Measurements from ENCODE around the gene FOXD1.

Gene FOXD1

DNA sequence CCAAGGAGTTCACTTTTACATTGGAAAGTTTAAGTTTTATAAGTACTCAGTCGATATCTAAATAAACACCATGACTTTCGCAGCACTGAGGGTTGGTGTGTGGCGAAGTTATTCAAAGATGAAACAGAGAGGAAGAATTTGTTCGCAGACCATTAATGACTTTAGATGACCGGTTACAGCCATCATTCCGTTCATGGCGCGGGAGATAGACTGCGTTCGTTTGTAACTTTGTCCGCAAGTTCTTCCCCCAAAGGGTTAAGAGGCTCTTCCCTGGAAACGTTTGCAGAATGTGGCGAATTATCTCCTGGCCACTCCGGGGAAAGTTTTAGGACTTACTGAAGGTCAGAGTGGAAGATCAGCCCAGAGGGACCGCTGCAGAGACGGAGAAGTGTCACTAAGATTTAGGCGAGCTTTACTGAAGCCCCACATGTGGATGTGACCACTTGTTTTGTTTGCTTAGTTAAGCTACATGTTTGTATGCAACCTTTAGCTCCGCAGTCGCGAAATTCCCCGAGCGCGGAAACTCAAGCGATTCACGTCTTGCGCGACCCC lies 2.2 kb upstream of the FOXD1 start:
- H3K9me2 ChIP-seq (replicated peaks; ENCODE audit: control insufficient read depth, low read length): no peaks in the 10 kb centered on the region
- no peak overlapping the region for H3K4me2 ChIP-seq (ENCODE audit: low read length)
- no peaks in the 10 kb centered on the region for H3K9me3 ChIP-seq (ENCODE audit: control insufficient read depth, insufficient read depth, low read length)
- peaks cover 41% of the 10 kb centered on the region for H3K27me3 ChIP-seq (ENCODE audit: control insufficient read depth, low read length)
- no peak overlapping the region for H3K27ac ChIP-seq (ENCODE audit: low read depth, low read length)
- no peaks in the 10 kb centered on the region for H3K79me2 ChIP-seq (ENCODE audit: control insufficient read depth, low read length)
- H3F3A ChIP-seq (ENCODE audit: control insufficient read depth, insufficient read depth): no peaks in the 10 kb centered on the region
- no peak for TF ChIP-seq EZH2phosphoT487 (IDR thresholded peaks at IDR 0.05; ENCODE audit: borderline replicate concordance, low read length)
- H3K4me1 ChIP-seq (ENCODE audit: control insufficient read depth, low read length): peaks cover 10% of the 10 kb centered on the region
- no peaks in the 10 kb centered on the region for H3K36me3 ChIP-seq (ENCODE audit: control insufficient read depth, low read length)
- no peaks in the 10 kb centered on the region for H4K20me1 ChIP-seq (ENCODE audit: control insufficient read depth, insufficient read depth, low read depth, low read length)
- no peak overlapping the region for H3K4me3 ChIP-seq (ENCODE audit: low read length)

DNA sequence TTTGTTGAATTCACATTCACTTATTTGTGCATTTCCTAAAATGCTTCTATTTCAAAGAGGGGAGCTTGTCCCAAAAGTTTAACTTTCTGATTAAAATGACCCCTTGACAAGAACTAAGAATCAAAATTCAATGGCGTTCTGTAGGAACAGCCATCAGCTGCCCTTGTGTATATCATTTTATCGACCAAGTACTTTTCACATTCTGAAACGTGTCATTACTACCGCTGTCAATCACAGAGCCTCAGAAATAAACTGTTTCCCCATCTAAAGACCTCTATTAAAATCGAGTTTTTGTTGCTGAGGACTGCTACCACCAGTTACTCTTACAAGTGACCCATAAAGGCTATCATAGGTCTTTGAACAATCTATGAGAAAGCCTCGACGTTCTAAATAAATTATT lies 1.6 kb upstream of the FOXD1 start:
- no peaks in the 10 kb centered on the region for H3K9me3 ChIP-seq (ENCODE audit: control insufficient read depth, insufficient read depth, low read length)
- no peaks in the 10 kb centered on the region for H3K36me3 ChIP-seq (ENCODE audit: control insufficient read depth, low read length)
- H3K27me3 ChIP-seq (ENCODE audit: control insufficient read depth, low read length): peaks cover 48% of the 10 kb centered on the region
- H3F3A ChIP-seq (ENCODE audit: control insufficient read depth, insufficient read depth): no peaks in the 10 kb centered on the region
- no peak overlapping the region for H3K4me3 ChIP-seq (ENCODE audit: low read length)
- H3K4me1 ChIP-seq (ENCODE audit: control insufficient read depth, low read length): peaks cover 10% of the 10 kb centered on the region
- no peaks in the 10 kb centered on the region for H4K20me1 ChIP-seq (ENCODE audit: control insufficient read depth, insufficient read depth, low read depth, low read length)
- no peak overlapping the region for H3K27ac ChIP-seq (ENCODE audit: low read depth, low read length)
- no peaks in the 10 kb centered on the region for H3K79me2 ChIP-seq (ENCODE audit: control insufficient read depth, low read length)
- H3K9me2 ChIP-seq (replicated peaks; ENCODE audit: control insufficient read depth, low read length): no peaks in the 10 kb centered on the region
- no peak overlapping the region for H3K4me2 ChIP-seq (ENCODE audit: low read length)
- no peak for TF ChIP-seq EZH2phosphoT487 (IDR thresholded peaks at IDR 0.05; ENCODE audit: borderline replicate concordance, low read length)
- TF ChIP-seq, protein P1, sequence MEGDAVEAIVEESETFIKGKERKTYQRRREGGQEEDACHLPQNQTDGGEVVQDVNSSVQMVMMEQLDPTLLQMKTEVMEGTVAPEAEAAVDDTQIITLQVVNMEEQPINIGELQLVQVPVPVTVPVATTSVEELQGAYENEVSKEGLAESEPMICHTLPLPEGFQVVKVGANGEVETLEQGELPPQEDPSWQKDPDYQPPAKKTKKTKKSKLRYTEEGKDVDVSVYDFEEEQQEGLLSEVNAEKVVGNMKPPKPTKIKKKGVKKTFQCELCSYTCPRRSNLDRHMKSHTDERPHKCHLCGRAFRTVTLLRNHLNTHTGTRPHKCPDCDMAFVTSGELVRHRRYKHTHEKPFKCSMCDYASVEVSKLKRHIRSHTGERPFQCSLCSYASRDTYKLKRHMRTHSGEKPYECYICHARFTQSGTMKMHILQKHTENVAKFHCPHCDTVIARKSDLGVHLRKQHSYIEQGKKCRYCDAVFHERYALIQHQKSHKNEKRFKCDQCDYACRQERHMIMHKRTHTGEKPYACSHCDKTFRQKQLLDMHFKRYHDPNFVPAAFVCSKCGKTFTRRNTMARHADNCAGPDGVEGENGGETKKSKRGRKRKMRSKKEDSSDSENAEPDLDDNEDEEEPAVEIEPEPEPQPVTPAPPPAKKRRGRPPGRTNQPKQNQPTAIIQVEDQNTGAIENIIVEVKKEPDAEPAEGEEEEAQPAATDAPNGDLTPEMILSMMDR (IDR thresholded peaks at IDR 0.05; ENCODE audit: low read depth, low read length, poor library complexity, severe bottlenecking): no peak

DNA sequence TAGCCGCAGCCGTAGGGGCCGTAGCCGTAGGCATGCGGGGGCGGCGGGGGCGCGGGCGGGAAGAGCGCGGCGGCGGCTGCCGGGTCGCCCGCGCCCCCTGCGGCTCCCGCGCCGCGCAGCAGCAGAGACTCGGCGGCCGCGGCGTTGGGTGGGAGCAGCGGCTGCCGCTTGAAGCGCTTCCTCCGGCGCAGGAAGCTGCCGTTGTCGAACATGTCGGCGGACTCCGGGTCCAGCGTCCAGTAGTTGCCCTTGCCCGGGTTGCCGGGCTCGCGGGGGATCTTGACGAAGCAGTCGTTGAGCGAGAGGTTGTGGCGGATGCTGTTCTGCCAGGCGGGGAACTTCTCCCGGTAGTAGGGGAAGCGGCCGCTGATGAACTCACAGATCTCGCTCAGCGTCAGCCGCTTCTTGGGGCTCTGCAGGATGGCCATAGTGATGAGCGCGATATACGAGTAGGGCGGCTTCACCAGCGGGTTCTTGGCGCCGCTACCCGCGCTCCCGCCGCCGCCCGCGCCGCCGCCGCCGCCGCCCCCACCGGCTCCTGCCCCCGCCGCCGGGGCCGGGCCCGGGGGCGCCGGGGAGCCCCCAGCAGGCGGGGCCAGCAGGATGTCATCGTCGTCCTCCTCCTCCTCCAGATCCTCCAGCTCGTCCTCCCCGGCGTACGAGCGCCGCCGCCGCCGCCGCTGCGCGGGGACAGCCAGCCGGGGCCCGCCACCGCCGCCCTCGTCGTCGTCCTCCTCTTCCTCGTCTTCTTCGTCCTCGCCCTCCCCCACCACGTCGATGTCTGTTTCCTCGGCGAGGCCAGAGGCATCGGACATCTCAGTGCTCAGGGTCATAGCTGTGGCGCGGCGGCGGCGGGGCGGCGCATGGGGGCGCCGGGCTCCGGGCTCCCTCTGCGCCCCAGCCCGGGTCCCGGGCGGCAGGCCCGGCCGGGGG lies 781 bp downstream of the FOXD1 start:
- Histone ChIP-seq H3K4me3 (ENCODE audit: low read length) (peak overlapping the region; percentile 68), H3K79me2 (ENCODE audit: control insufficient read depth, low read length) (no peaks in the 10 kb centered on the region), H3K27ac (ENCODE audit: low read depth, low read length) (no peak overlapping the region), H3K4me1 (ENCODE audit: control insufficient read depth, low read length) (peaks cover 10% of the 10 kb centered on the region), H3K9me2 (replicated peaks; ENCODE audit: control insufficient read depth, low read length) (no peaks in the 10 kb centered on the region), H3F3A (ENCODE audit: control insufficient read depth, insufficient read depth) (no peaks in the 10 kb centered on the region), H3K27me3 (ENCODE audit: control insufficient read depth, low read length) (peaks cover 56% of the 10 kb centered on the region), H3K4me2 (ENCODE audit: low read length) (peak overlapping the region; percentile 55), H4K20me1 (ENCODE audit: control insufficient read depth, insufficient read depth, low read depth, low read length) (no peaks in the 10 kb centered on the region), H3K9me3 (ENCODE audit: control insufficient read depth, insufficient read depth, low read length) (no peaks in the 10 kb centered on the region), H3K36me3 (ENCODE audit: control insufficient read depth, low read length) (no peaks in the 10 kb centered on the region)
- TF ChIP-seq, protein P1 (IDR thresholded peaks at IDR 0.05; ENCODE audit: low read depth, low read length, poor library complexity, severe bottlenecking): no peak
- TF ChIP-seq EZH2phosphoT487 (IDR thresholded peaks at IDR 0.05; ENCODE audit: borderline replicate concordance, low read length): no peak

All from DOHH2 (cell line).